SK-N-SH (cell line): ENCODE data around the gene LGALS16. TPM values are rescaled to one million over a fixed set of nuclear protein-coding genes. Genes with fewer than 3 reads are reported as not detected.

Experiments
- CTCF ChIA-PET: fragments of 300-600, 350-600 bp; formaldehyde crosslinking; extraction: SDS; loops from one replicate; lab custom pipeline; 2021; lab: Yijun Ruan, JAX
- POLR2A ChIA-PET: fragments of 350-600 bp; sonication (Branson Sonifier 250); formaldehyde crosslinking; extraction: SDS; loops from one replicate; lab custom pipeline; 2020; ENCODE audit warnings: antibody characterized with exemption, inconsistent platforms; lab: Yijun Ruan, JAX
- DNase-seq: peaks from one replicate; pipeline ENCODE4 v3.0.0; 2012
- H2AFZ ChIP-seq: fragments of 200-600 bp; sonication (generic); 2 replicates; pipeline ENCODE4 v1.8.1; 2016; ENCODE audit warnings: antibody characterized with exemption, mild to moderate bottlenecking, low read depth
- H3F3A ChIP-seq: fragments of 200-600 bp; sonication (generic); replicated peaks from 2 replicates; pipeline ENCODE3; 2016; ENCODE audit warnings: antibody characterized with exemption, mild to moderate bottlenecking; ENCODE audit not compliant: insufficient read depth
- H3K27ac ChIP-seq, 2 experiments: fragments of 200-500 bp in 1 of 2; fragments of 200-600 bp in 1 of 2; sonication (Bioruptor generic) in 1 of 2; sonication (generic), shearing (Covaris generic) in 1 of 2; 2 replicates each; pipeline versions ENCODE4 v1.5.1 to v1.6.1; 2014 to 2016; ENCODE audit warnings: low read depth in 2 of 2, inconsistent platforms in 1 of 2, low read length in 1 of 2, mild to moderate bottlenecking in 1 of 2, mixed read lengths in 1 of 2
- H3K27me3 ChIP-seq: fragments of 200-600 bp; sonication (generic), shearing (Covaris generic); 2 replicates; pipeline ENCODE4 v1.6.1; 2016; ENCODE audit warnings: mixed run types; ENCODE audit not compliant: insufficient read depth
- H3K36me3 ChIP-seq, 2 experiments: fragments of 200-500 bp in 1 of 2; fragments of 200-600 bp in 1 of 2; sonication (Bioruptor generic) in 1 of 2; sonication (generic) in 1 of 2; replicated peaks in 1 of 2; 2 replicates each; pipeline versions ENCODE3 to v1.5.1; 2014 to 2016; ENCODE audit warnings: low read length in 1 of 2, mild to moderate bottlenecking in 1 of 2; ENCODE audit not compliant: insufficient read depth in 2 of 2, control insufficient read depth in 1 of 2
- H3K4me1 ChIP-seq, 2 experiments: fragments of 200-500 bp in 1 of 2; fragments of 200-600 bp in 1 of 2; sonication (Bioruptor generic) in 1 of 2; sonication (generic), shearing (Covaris generic) in 1 of 2; 2 replicates each; pipeline versions ENCODE4 v1.5.1 to v1.6.1; 2014 to 2016; ENCODE audit warnings: low read depth in 1 of 2, low read length in 1 of 2, mixed run types in 1 of 2; ENCODE audit not compliant: insufficient read depth in 2 of 2, control insufficient read depth in 1 of 2
- H3K4me2 ChIP-seq: fragments of 200-600 bp; sonication (generic), shearing (Covaris generic); 2 replicates; pipeline ENCODE4 v1.6.1; 2017; ENCODE audit warnings: mixed run types
- H3K4me3 ChIP-seq, 2 experiments: fragments of 200-500 bp in 1 of 2; fragments of 200-600 bp in 1 of 2; sonication (Bioruptor generic) in 1 of 2; sonication (generic), shearing (Covaris generic) in 1 of 2; 2 replicates each; pipeline versions ENCODE4 v1.5.1 to v1.8.1; 2014 to 2016; ENCODE audit warnings: low read depth in 2 of 2, inconsistent platforms in 1 of 2, low read length in 1 of 2, mild to moderate bottlenecking in 1 of 2, mixed read lengths in 1 of 2, moderate library complexity in 1 of 2
- H3K79me2 ChIP-seq: fragments of 200-600 bp; sonication (generic); 2 replicates; pipeline ENCODE4 v1.8.1; 2017; ENCODE audit warnings: mild to moderate bottlenecking; ENCODE audit not compliant: insufficient read depth
- H3K9ac ChIP-seq: fragments of 200-600 bp; sonication (generic); 2 replicates; pipeline ENCODE4 v1.6.1; 2017; ENCODE audit warnings: mixed run types
- H3K9me2 ChIP-seq: fragments of 200-600 bp; sonication (generic); 2 replicates; pipeline ENCODE4 v1.6.1; 2017; ENCODE audit warnings: mixed run types
- H3K9me3 ChIP-seq: fragments of 200-600 bp; sonication (generic); 2 replicates; pipeline ENCODE4 v1.6.1; 2017; ENCODE audit warnings: mixed run types, mild to moderate bottlenecking, moderate library complexity
- H4K20me1 ChIP-seq: fragments of 200-600 bp; sonication (generic); 2 replicates; pipeline ENCODE4 v1.6.1; 2017; ENCODE audit warnings: mild to moderate bottlenecking, mixed run types; ENCODE audit not compliant: insufficient read depth
- EP300 ChIP-seq, 2 experiments: IDR thresholded peaks; 2 replicates each; pipeline versions ENCODE4 v1.4.0 to v1.6.1; 2012; ENCODE audit warnings: borderline replicate concordance in 1 of 2, low read depth in 1 of 2, low read length in 1 of 2
- FOSL2 ChIP-seq: IDR thresholded peaks from 2 replicates; pipeline ENCODE4 v1.4.0; 2012; ENCODE audit warnings: low read depth, mild to moderate bottlenecking, moderate library complexity, borderline replicate concordance
- GATA2 ChIP-seq: sonication (generic); formaldehyde crosslinking; IDR thresholded peaks from 2 replicates; pipeline ENCODE4 v1.5.0; 2020; ENCODE audit warnings: mild to moderate bottlenecking, missing genetic modification reagents
- MXI1 ChIP-seq: IDR thresholded peaks from 2 replicates; pipeline ENCODE4 v1.6.1; 2012; ENCODE audit warnings: mild to moderate bottlenecking, low read depth, low read length, improper control_type of control experiment
- NRF1 ChIP-seq: IDR thresholded peaks from 2 replicates; pipeline ENCODE4 v1.6.1; 2012; ENCODE audit warnings: low read depth, mild to moderate bottlenecking, low read length
- TAF1 ChIP-seq: IDR thresholded peaks from 2 replicates; pipeline ENCODE4 v1.6.1; 2012; ENCODE audit warnings: low read depth, mild to moderate bottlenecking, low read length, moderate library complexity, borderline replicate concordance
- YY1 ChIP-seq: IDR thresholded peaks from 2 replicates; pipeline ENCODE4 v1.4.0; 2012; ENCODE audit warnings: low read depth, mild to moderate bottlenecking
- WGBS: methylation state at CpG from one replicate; pipeline ENCODE4 v1.1.6; 2017; ENCODE audit warnings: low lambda C conversion rate; 5-methylcytosine and 5-hydroxymethylcytosine counted together
- polyA plus RNA-seq, 3 experiments: library from polyadenylated mRNA; depleted of rRNA; stranded (reverse); fragments of >200 nt; gene quantifications; 2 replicates each; pipeline ENCODE4 v1.2.3, GENCODE V29; 2012
- TF ChIP-seq, protein P1 (sequence below): IDR thresholded peaks from 2 replicates; pipeline ENCODE4 v1.4.0; 2012; ENCODE audit warnings: low read depth, borderline replicate concordance
- TF ChIP-seq, protein P2 (sequence below): IDR thresholded peaks from 2 replicates; pipeline ENCODE4 v1.6.1; 2012; ENCODE audit warnings: mild to moderate bottlenecking, low read depth, low read length, moderate library complexity

Gene LGALS16
- polyA plus RNA-seq, 1 of the 3 experiments (the other 2 are of a cell fraction), result not detected

DNA sequence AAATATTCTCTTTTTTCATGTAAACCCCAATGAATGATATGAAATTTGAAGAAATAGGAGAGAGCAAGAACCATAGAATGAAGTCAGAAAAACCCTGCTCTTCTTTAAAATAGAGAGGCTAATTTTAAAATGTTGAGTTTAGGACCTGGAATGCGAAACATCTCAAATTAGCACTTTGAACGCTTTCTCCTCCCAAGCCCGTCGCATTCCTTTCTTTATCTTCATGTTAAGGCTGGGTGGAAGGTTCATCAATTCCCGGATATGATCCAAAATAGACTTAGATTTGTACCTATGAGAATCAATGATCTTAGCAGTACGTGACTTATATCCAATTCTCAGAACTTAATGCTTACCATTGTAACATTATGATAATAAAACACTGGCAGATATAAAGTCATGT, 24.1 kb upstream of the LGALS16 start:
- no peaks in the 10 kb centered on the region for H3K9me2 ChIP-seq
- 6% methylated on average over 6 of the region's 6 CpGs for WGBS

DNA sequence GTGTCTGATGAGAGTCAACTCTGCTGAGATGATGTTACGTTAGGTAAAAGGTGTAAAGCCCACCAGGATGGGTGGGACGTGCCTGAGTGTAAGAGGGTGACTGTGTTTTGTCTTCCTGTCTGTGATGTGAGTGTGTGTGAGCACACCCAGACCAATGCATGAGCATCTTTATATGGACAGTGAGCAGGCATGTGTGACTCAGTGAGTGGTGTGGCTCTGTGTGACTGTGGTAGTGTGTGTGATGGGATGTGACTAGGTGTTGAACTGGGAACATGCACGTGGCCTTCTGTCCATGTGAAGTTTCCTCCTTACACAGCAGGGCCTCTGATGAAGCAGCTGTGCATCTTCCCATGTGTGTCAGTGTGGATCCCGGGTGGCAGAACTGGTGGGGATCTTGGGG, 17.8 kb upstream of the LGALS16 start:
- H3F3A ChIP-seq, result no peaks in the 10 kb centered on the region
- no peak overlapping the region for H2AFZ ChIP-seq
- H3K4me2 ChIP-seq, result no peak overlapping the region
- no peaks in the 10 kb centered on the region for H3K79me2 ChIP-seq
- 2% methylated on average over 4 of the region's 4 CpGs for WGBS
- H3K4me1 ChIP-seq, result no peaks in the 10 kb centered on the region
- H3K27ac ChIP-seq, result no peak overlapping the region
- H3K4me3 ChIP-seq, result no peak overlapping the region
- no peaks in the 10 kb centered on the region for H3K9me2 ChIP-seq
- TF ChIP-seq, protein P1, sequence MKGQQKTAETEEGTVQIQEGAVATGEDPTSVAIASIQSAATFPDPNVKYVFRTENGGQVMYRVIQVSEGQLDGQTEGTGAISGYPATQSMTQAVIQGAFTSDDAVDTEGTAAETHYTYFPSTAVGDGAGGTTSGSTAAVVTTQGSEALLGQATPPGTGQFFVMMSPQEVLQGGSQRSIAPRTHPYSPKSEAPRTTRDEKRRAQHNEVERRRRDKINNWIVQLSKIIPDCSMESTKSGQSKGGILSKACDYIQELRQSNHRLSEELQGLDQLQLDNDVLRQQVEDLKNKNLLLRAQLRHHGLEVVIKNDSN, result no peak
- no peak for TF ChIP-seq TAF1
- no peak for TF ChIP-seq EP300 (IDR thresholded peaks at IDR 0.05; ENCODE audit: borderline replicate concordance in 1 of 2, low read depth in 1 of 2, low read length in 1 of 2)
- no peak for TF ChIP-seq MXI1
- TF ChIP-seq GATA2 (CRISPR knock-in tag), result no peak
- TF ChIP-seq, protein P2, sequence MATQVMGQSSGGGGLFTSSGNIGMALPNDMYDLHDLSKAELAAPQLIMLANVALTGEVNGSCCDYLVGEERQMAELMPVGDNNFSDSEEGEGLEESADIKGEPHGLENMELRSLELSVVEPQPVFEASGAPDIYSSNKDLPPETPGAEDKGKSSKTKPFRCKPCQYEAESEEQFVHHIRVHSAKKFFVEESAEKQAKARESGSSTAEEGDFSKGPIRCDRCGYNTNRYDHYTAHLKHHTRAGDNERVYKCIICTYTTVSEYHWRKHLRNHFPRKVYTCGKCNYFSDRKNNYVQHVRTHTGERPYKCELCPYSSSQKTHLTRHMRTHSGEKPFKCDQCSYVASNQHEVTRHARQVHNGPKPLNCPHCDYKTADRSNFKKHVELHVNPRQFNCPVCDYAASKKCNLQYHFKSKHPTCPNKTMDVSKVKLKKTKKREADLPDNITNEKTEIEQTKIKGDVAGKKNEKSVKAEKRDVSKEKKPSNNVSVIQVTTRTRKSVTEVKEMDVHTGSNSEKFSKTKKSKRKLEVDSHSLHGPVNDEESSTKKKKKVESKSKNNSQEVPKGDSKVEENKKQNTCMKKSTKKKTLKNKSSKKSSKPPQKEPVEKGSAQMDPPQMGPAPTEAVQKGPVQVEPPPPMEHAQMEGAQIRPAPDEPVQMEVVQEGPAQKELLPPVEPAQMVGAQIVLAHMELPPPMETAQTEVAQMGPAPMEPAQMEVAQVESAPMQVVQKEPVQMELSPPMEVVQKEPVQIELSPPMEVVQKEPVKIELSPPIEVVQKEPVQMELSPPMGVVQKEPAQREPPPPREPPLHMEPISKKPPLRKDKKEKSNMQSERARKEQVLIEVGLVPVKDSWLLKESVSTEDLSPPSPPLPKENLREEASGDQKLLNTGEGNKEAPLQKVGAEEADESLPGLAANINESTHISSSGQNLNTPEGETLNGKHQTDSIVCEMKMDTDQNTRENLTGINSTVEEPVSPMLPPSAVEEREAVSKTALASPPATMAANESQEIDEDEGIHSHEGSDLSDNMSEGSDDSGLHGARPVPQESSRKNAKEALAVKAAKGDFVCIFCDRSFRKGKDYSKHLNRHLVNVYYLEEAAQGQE, result no peak
- H3K36me3 ChIP-seq, result no peaks in the 10 kb centered on the region
- CTCF ChIA-PET, result no interaction called here
- H3K9me3 ChIP-seq, result no peaks in the 10 kb centered on the region
- DNase-seq, result no peak
- POLR2A ChIA-PET, result no interaction called here
- no peaks in the 10 kb centered on the region for H4K20me1 ChIP-seq
- H3K9ac ChIP-seq, result no peak overlapping the region
- no peaks in the 10 kb centered on the region; the same call in 1 of the 2 replicates for H3K27me3 ChIP-seq

More for the DNA sequence above, 24.1 kb upstream of the LGALS16 start:
- Histone ChIP-seq H3F3A (no peaks in the 10 kb centered on the region), H3K4me2 (no peak overlapping the region), H3K9me3 (no peaks in the 10 kb centered on the region), H3K36me3 (no peaks in the 10 kb centered on the region), H3K4me3 (no peak overlapping the region), H3K27me3 (no peaks in the 10 kb centered on the region), H3K27ac (no peak overlapping the region), H3K79me2 (no peaks in the 10 kb centered on the region), H3K9ac (no peak overlapping the region), H2AFZ (no peak overlapping the region), H3K4me1 (no peaks in the 10 kb centered on the region), H4K20me1 (no peaks in the 10 kb centered on the region)
- CTCF ChIA-PET, result no interaction called here
- POLR2A ChIA-PET, result no interaction called here
- no peak for DNase-seq
- TF ChIP-seq EP300 (IDR thresholded peaks at IDR 0.05; ENCODE audit: borderline replicate concordance in 1 of 2, low read depth in 1 of 2, low read length in 1 of 2) (no peak), FOSL2 (no peak), NRF1 (no peak), GATA2 (CRISPR knock-in tag) (no peak), YY1 (no peak)
